Neural progenitor cell (in vitro differentiated cells): ENCODE results near the gene BAX. TPM values are rescaled to one million over a fixed set of nuclear protein-coding genes. Genes with fewer than 3 reads are reported as not detected.

Experiments
- DNase-seq: peaks from one replicate; pipeline ENCODE4 v3.0.0-alpha.2; 2016; ENCODE audit warnings: low spot score
- H2AFZ ChIP-seq: fragments of 200-600 bp; sonication (generic); replicated peaks from 2 replicates; pipeline ENCODE4 v1.6.1; 2016; ENCODE audit warnings: antibody characterized with exemption
- H3F3A ChIP-seq: fragments of 200-600 bp; sonication (generic); 2 replicates; pipeline ENCODE4 v1.6.1; 2016; ENCODE audit warnings: antibody characterized with exemption, low read depth
- H3K27ac ChIP-seq: fragments of 200-600 bp; sonication (generic); 2 replicates; pipeline ENCODE4 v1.5.1; 2016; ENCODE audit warnings: mild to moderate bottlenecking
- H3K27me3 ChIP-seq: fragments of 200-600 bp; sonication (generic); 2 replicates; pipeline ENCODE4 v1.6.1; 2016; ENCODE audit warnings: mild to moderate bottlenecking, moderate library complexity
- H3K36me3 ChIP-seq: fragments of 200-600 bp; sonication (generic); 2 replicates; pipeline ENCODE4 v1.5.1; 2016
- H3K4me1 ChIP-seq: fragments of 200-600 bp; sonication (generic); 2 replicates; pipeline ENCODE4 v1.6.1; 2016; ENCODE audit warnings: mixed run types
- H3K4me2 ChIP-seq: fragments of 200-600 bp; sonication (generic); 2 replicates; pipeline ENCODE4 v1.6.1; 2016
- H3K4me3 ChIP-seq: fragments of 200-600 bp; sonication (generic); 2 replicates; pipeline ENCODE4 v1.5.1; 2016
- H3K79me2 ChIP-seq: fragments of 200-600 bp; sonication (generic); 2 replicates; pipeline ENCODE4 v1.6.1; 2016; ENCODE audit warnings: low read depth
- H3K9ac ChIP-seq: fragments of 200-600 bp; sonication (generic); 2 replicates; pipeline ENCODE4 v1.6.1; 2016
- H3K9me3 ChIP-seq: fragments of 200-600 bp; sonication (generic); 2 replicates; pipeline ENCODE4 v1.5.1; 2016; ENCODE audit warnings: low read depth
- H4K20me1 ChIP-seq: fragments of 200-600 bp; sonication (generic); 2 replicates; pipeline ENCODE4 v1.6.1; 2016; ENCODE audit warnings: low read depth
- H3K27ac Mint-ChIP-seq: 3 replicates; pipeline ENCODE4 v1.8.0; 2021; ENCODE audit warnings: mixed read lengths
- H3K27me3 Mint-ChIP-seq: 2 replicates; pipeline ENCODE4 v1.8.0; 2022; ENCODE audit warnings: low read depth, mild to moderate bottlenecking, inconsistent platforms, moderate library complexity, mixed read lengths; ENCODE audit not compliant: insufficient read depth
- H3K36me3 Mint-ChIP-seq: 3 replicates; pipeline ENCODE4 v1.8.0; 2021; ENCODE audit warnings: mixed read lengths
- H3K4me1 Mint-ChIP-seq: 3 replicates; pipeline ENCODE4 v1.8.0; 2021; ENCODE audit warnings: mixed read lengths
- H3K4me3 Mint-ChIP-seq: 3 replicates; pipeline ENCODE4 v1.8.0; 2021; ENCODE audit warnings: mild to moderate bottlenecking, moderate library complexity, mixed read lengths
- H3K9me3 Mint-ChIP-seq: 3 replicates; pipeline ENCODE4 v1.8.0; 2020; ENCODE audit warnings: mixed read lengths
- CTCF ChIP-seq: fragments of 200-600 bp; sonication (generic); IDR thresholded peaks from 2 replicates; pipeline ENCODE4 v1.5.1; 2017; ENCODE audit warnings: antibody characterized with exemption, mild to moderate bottlenecking
- EZH2 ChIP-seq: fragments of 200-600 bp; sonication (generic); IDR thresholded peaks from 2 replicates; pipeline ENCODE4 v1.6.1; 2017; ENCODE audit warnings: antibody characterized with exemption, mild to moderate bottlenecking, moderate library complexity
- EZH2phosphoT487 ChIP-seq: fragments of 200-600 bp; sonication (generic); IDR thresholded peaks from 2 replicates; pipeline ENCODE4 v1.6.1; 2017; ENCODE audit warnings: antibody characterized with exemption
- total RNA-seq: library from RNA; depleted of rRNA; stranded (reverse); fragments of >200 nt; gene quantifications from 2 replicates; pipeline ENCODE4 v1.2.3, GENCODE V29; 2015; ENCODE audit warnings: low replicate concordance

Gene BAX
- total RNA-seq, 1 donor from 2014 or later = 35.8 TPM

GRCh38 chr19:48968813-48969218, 14.1 kb downstream of the BAX start:
- Histone ChIP-seq H3K4me3 (no peak overlapping the region), H3K4me1 (peaks cover 18% of the 10 kb centered on the region), H4K20me1 (peaks cover 10% of the 10 kb centered on the region), H2AFZ (no peak overlapping the region), H3K36me3 (peaks cover 7% of the 10 kb centered on the region), H3F3A (peaks cover 45% of the 10 kb centered on the region), H3K27me3 (no peaks in the 10 kb centered on the region), H3K9me3 (no peaks in the 10 kb centered on the region), H3K79me2 (peaks cover 18% of the 10 kb centered on the region), H3K9ac (no peak overlapping the region), H3K4me2 (no peak overlapping the region), H3K27ac (no peak overlapping the region)
- DNase-seq = no peak
- H3K36me3 Mint-ChIP-seq = peaks cover 20% of the 10 kb centered on the region
- H3K4me1 Mint-ChIP-seq = peaks cover 35% of the 10 kb centered on the region
- peaks cover 22% of the 10 kb centered on the region for H3K27me3 Mint-ChIP-seq
- TF ChIP-seq EZH2phosphoT487 (no peak), CTCF (no peak), EZH2 (no peak)
- H3K4me3 Mint-ChIP-seq = no peak overlapping the region
- H3K27ac Mint-ChIP-seq = no peak overlapping the region
- no peaks in the 10 kb centered on the region for H3K9me3 Mint-ChIP-seq

GRCh38 chr19:48969276-48970138, 14.8 kb downstream of the BAX start:
- peaks cover 7% of the 10 kb centered on the region for H3K36me3 ChIP-seq
- Mint-ChIP-seq H3K9me3 (no peaks in the 10 kb centered on the region), H3K27ac (no peak overlapping the region)

GRCh38 chr19:48970139-48970766, 15.6 kb downstream of the BAX start:
- peaks cover 16% of the 10 kb centered on the region for H3K79me2 ChIP-seq
- H3K4me1 Mint-ChIP-seq = peaks cover 24% of the 10 kb centered on the region
- H3K27ac ChIP-seq = no peak overlapping the region
- peaks cover 9% of the 10 kb centered on the region for H3K4me1 ChIP-seq
- no peaks in the 10 kb centered on the region for H3K9me3 Mint-ChIP-seq
- H4K20me1 ChIP-seq = peaks cover 10% of the 10 kb centered on the region
- H3K36me3 Mint-ChIP-seq = peaks cover 20% of the 10 kb centered on the region
- no peak overlapping the region for H2AFZ ChIP-seq
- no peak overlapping the region for H3K9ac ChIP-seq
- no peak for TF ChIP-seq CTCF
- no peak for TF ChIP-seq EZH2
- no peak for TF ChIP-seq EZH2phosphoT487
- H3K27ac Mint-ChIP-seq = no peak overlapping the region
- no peak overlapping the region for H3K4me3 Mint-ChIP-seq
- H3F3A ChIP-seq = peaks cover 36% of the 10 kb centered on the region
- DNase-seq = no peak
- no peak overlapping the region for H3K4me2 ChIP-seq
- H3K27me3 Mint-ChIP-seq = peaks cover 21% of the 10 kb centered on the region
- no peaks in the 10 kb centered on the region for H3K27me3 ChIP-seq
- peaks cover 7% of the 10 kb centered on the region for H3K36me3 ChIP-seq
- H3K4me3 ChIP-seq = no peak overlapping the region
- no peaks in the 10 kb centered on the region for H3K9me3 ChIP-seq

More at GRCh38 chr19:48969276-48970138, 14.8 kb downstream of the BAX start:
- Histone ChIP-seq H3K79me2 (peaks cover 18% of the 10 kb centered on the region), H3K9ac (no peak overlapping the region), H4K20me1 (peaks cover 10% of the 10 kb centered on the region), H3K27me3 (no peaks in the 10 kb centered on the region), H3K4me3 (no peak overlapping the region), H3K4me1 (peaks cover 12% of the 10 kb centered on the region), H3K9me3 (no peaks in the 10 kb centered on the region), H3K4me2 (no peak overlapping the region), H3F3A (peaks cover 38% of the 10 kb centered on the region), H3K27ac (no peak overlapping the region), H2AFZ (no peak overlapping the region)
- no peak for TF ChIP-seq EZH2
- no peak for TF ChIP-seq CTCF
- TF ChIP-seq EZH2phosphoT487 = no peak
- Mint-ChIP-seq H3K36me3 (peaks cover 20% of the 10 kb centered on the region), H3K4me1 (peaks cover 29% of the 10 kb centered on the region), H3K27me3 (peaks cover 22% of the 10 kb centered on the region), H3K4me3 (no peak overlapping the region)
- DNase-seq = no peak
